Umbilical cord (tissue), 2 donors: Measurements from ENCODE around the gene DMKN. TPM values are rescaled to one million over a fixed set of nuclear protein-coding genes. Genes with fewer than 3 reads are reported as not detected.

ENCODE experiments used
- DNase-seq: peaks from one replicate; pipeline ENCODE4 v3.0.0-alpha.2; 2015; ENCODE audit warnings: low spot score
- total RNA-seq: library from RNA; depleted of rRNA; stranded (reverse); fragments of >200 nt; gene quantifications from one replicate; pipeline ENCODE4 v1.2.3, GENCODE V29; 2014; ENCODE audit warnings: low replicate concordance; ENCODE audit not compliant: insufficient read depth

Gene DMKN
- total RNA-seq, 1 donor from 2014 or later: 11.8 TPM

- DNase-seq: no peak
Measured at GRCh38 chr19:35524181-35524837, 10.9 kb upstream of the DMKN start.

DNA sequence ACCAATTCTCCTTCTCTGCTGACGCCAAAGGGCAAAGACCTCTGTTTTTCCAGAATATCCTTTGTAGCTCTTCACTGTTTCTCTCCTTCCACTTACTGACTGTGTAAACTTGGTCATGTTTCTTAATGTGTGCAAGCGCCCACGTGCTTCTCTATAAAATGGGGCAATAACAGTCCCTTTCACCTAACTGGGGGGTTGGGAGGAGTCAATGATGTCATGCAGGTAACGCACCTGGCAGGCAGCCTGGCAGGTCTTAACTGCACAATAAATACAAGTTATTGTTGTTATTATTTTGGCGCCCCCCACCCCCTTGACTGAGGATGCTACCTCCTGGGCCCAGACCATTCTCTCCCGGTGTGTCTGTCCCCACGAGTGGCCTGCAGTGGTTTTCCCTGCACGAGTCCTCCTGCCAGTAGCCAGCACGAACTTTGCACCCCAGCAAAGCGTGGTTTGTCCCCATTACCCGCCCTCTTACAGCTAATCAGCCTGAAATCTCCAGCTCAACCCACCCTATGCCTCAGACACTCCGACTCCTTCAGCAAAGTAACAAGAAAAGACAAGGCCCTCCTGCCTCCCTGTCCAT lies 9.4 kb upstream of the DMKN start:
- no peak for DNase-seq

DNA sequence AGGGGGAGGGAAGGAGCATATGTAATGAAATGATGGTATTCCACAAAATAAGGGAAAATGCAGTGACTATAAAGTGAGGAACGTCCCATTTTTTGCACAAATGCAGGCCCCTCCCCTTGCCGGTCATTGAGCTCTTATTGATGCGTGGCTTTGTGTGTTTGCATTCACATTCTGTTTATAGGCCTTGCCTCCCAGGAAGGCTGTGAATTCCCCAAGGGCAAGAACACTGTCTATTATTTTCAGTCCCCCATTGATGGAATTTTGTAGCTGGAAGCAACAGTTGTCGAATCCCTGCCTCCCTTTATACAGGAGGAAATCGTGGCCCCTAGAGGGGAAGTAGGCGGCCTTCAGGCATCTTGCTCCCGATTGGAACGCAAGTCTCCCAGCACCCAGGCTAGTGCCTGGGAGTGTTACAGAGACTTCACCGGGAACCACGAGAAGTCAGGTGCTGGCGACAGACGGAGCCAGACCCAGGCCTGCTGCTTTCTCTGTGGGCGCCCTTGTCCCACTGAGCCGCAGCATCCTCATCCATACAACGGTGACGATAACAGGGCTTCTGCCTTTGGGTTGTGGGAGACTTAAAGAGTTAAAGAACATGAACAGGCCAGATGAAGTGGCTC lies 7.8 kb upstream of the DMKN start:
- DNase-seq: no peak

DNA sequence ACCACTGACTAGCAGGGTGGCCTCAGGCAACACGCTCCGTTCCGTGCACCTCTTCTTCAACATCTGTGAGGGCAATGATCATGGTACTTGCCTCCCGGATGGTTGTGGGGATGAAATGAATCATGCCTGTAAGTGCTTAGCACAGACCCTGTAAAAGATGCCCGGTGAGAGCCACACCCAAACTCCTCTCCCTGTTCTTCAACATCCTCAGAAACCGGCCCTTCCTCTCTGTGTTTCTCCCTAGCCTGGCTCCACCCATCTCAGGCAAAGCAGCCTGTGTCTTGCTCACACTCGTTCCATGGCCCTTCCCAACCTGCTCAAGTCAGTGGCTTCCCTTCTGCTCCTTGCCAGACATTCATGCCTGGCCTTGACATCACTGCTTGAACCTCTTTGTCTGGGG lies 5.8 kb upstream of the DMKN start:
- DNase-seq: peak; percentile 30

DNA sequence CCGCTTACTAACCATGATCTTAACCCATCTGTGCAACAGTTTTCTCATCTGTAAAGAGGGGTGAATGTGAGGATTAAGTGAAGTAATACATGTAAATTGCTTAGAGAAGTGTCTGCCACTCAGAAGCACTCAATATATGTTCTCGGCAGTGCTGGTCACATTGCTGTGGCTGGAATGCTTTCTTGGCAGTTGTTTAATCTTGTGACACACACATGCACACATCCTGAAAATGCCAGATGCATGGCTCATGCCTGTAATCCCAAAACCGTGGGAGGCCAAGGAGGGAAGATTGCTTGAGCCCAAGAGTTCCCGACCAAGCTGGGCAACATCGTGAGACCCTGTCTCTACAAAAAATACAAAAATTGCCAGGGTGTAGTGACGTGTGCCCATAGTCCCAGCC lies 4.9 kb upstream of the DMKN start:
- DNase-seq: peak; percentile 59

GRCh38 chr19:35517342-35517741 lies 3.9 kb upstream of the DMKN start:
- no peak for DNase-seq

GRCh38 chr19:35516310-35516709 lies 2.9 kb upstream of the DMKN start:
- DNase-seq: no peak

DNA sequence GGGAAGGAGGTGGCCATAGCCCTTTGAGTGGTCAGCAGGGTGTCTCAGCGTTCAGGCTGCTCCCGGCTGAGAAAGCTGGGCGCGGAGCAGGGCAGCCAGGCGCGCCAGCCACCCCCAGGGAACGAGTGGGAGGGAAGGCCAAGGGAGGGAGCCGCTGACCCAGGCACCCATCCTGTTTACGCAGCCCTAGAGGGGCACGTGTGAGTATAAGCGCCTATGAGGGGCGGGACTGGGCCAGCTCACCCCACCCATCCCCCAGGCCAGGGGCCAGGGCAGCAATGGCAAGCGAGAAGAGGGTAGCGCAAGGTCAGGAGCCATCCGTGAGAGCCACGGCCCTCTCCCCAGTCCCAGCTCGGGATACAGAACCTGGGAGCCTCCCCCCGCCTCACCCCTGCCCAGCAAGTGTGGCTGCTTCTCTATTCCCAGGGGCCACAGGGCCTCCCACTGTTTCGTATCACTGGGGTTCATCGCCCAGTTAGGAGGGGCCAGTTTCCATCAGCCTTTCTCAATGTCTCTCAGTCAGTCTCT lies 897 bp upstream of the DMKN start:
- no peak for DNase-seq

DNA sequence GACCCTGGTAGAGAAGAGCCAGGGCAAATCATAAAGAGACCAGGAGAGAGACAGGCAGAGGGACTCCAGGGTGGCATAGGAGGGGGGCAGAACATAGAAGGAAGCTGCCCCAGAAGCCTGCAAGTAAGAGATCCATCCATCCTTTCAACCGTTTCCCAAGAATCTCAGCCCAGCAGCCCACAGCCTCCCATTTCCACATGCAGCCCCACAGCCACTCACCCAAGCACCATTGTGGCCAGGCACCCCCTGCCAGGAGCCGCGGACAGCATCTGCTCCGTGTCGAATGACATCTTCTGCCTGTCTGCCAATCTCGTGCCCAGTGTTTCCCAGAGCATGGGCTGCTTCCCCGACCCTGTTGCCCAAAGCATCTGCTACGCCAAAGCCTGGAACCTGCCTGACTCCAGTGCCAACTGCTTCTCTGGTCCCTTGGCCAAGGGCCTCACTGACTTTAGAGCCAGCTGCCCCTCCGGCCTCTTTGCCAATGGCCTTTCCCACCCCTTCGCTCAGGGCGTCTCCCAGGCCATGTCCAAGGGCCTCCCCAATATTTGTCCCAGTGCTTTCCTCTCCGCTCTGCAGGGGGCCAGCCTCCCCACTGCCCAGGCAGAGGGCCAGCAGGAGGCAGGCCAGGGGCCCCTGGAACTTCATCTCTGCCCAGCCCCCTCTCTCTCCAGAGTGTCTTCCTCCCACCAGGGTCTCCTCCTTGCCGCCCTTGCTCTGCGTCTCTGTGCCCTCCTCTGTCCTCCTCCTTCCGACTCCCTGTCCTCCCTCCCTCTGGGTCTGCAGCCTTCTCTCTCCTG lies 420 bp downstream of the DMKN start:
- no peak for DNase-seq

GRCh38 chr19:35511337-35511736 lies 2.1 kb downstream of the DMKN start:
- no peak for DNase-seq

DNA sequence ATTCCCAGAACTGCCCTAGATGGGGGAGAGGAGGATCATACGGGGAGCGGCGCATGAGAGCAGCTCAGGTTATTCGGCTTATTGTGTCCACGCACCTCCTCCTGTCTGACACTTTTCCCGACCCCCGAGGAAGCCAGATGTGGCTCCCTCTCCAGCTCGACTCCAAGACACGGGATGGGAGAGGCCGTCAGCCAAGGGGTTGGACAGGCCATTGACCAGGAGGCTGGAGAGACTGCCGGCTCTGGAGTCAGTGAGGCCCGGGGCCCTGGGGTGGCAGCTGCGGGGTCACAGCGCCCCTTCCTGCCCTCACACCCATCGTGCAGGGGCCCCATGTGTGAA lies 2.9 kb downstream of the DMKN start:
- DNase-seq: no peak

- DNase-seq: peak; percentile 68
Measured at GRCh38 chr19:35509861-35510625, 3.4 kb downstream of the DMKN start.

GRCh38 chr19:35509018-35509652 lies 4.3 kb downstream of the DMKN start:
- DNase-seq: peak; percentile 14

- DNase-seq: no peak
Measured at GRCh38 chr19:35508129-35508528, 5.3 kb downstream of the DMKN start.

DNA sequence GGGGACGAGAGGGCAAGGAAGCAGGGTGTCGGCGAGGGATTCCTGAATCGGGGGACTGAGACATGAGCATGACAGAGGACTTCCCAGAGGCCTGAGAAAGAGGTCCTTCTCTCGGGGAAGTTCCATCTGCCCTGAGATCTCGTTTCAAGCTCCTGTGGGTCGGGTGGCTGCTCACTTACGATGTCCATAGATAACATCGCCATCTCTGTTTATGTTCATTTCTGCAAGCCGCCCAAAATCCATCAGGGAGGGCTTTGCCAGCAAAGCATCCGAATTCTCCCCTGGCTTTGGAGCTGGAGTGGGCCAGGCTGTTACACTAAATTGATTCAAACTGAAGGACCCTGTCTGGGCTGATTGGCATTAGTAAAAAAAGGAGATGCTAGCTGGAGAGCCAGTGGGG lies 5.9 kb downstream of the DMKN start:
- no peak for DNase-seq

GRCh38 chr19:35506011-35506410 lies 7.4 kb downstream of the DMKN start:
- DNase-seq: no peak

DNA sequence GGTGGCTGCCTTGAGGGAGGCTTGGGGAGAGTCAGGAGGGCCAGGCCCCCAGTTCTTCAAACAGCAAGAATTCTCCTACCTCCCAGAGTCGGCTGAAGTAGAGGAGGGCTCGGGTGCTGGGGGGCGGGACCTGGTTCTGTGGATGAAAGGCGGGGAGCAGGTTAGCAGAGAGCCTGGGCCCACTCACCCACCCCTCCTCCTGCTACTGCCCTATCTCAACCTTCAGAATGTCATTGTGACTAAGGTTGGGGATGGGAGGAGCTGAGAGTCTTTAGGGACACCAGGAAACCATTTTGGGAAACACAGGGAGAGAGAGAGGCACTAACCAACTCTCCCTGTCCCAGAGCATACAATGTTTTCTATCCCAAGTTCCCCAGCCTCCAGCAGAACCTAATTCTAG lies 10.7 kb downstream of the DMKN start:
- no peak for DNase-seq

GRCh38 chr19:35501684-35502083 lies 11.8 kb downstream of the DMKN start:
- DNase-seq: peak; percentile 35

DNA sequence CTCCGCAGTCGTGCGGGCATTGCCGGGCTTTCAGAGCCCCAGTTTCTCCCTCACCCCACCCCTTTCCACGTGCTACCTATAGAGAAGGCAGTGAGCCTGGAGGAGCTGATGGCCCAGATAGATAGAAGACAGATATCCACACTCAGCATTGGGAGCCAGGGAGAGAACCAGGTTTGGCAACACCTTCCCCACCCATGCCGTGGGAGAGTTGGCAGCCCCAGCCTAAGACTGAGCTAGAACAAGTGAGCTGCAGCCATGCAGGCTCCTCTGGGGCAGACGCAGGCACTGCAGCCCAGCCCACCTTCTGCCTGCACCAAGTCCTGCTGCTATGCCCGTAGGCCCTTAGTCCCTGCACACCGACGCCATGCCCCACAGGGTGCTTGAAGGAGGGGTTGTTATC lies 12.8 kb downstream of the DMKN start:
- DNase-seq: no peak

GRCh38 chr19:35498984-35499527 lies 14.4 kb downstream of the DMKN start:
- no peak for DNase-seq

DNA sequence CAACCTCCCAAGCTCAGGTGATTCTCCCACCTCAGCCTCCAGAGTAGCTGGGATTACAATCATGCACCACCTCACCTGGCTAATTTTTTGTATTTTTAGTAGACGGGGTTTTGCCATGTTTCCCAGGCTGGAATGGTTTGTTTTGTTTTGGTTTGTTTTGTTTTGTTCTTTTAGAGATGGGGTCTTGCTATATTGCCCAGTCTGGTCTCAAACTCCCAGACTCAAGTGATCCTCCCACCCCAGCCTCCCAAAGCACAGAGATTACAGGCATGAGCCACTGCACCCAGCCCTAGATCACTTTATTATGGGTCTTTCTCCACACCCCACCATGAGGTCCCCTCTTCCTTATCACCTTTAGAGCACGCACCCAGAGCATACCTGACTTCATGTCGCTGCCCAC lies 15.2 kb downstream of the DMKN start:
- no peak for DNase-seq
